MV-4-11 (cell line): ENCODE measurements around the gene RAB11A.
"Not testable (repeated sequence)": the region's sequence is repeated elsewhere in the genome, so short reads cannot be mapped to it uniquely, and the experiment has no call there.

Experiments used
- DNase-seq: peaks from one replicate; lab custom pipeline; 2025; lab: John Stamatoyannopoulos, UW

The RAB11A gene

DNA sequence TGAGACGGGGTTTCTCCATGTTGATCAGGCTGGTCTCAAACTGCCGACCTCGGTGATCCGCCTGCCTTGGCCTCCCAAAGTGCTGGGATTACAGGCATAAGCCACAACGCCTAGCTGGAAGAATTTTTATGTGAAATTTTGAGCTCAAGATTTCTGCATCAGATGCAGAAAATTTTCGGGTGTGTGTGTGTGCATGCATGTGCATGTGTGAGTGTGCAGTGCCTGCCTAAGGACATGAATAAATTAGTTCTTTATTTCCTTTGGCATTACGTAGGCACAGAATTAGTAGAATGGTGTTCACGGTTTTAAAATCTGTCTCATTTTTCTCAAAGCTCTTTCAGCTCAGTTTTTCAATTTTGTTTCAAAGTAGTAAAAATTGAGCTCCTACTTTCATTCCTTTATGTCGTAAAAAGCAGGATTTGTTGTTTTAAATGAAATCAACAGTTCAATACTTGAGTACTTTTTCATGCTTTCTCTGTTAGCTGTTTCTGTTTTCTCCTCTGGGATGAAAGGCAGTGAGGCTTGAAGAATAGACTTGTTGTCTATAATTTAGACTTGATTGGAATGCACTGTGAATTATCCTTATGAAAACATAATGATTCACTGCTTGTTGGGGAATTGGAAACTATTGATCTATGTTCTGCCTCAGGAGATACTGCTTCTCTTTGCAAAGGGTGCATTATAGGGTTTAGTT is 23.3 kb upstream of the RAB11A start:
- DNase-seq, result no peak

DNA sequence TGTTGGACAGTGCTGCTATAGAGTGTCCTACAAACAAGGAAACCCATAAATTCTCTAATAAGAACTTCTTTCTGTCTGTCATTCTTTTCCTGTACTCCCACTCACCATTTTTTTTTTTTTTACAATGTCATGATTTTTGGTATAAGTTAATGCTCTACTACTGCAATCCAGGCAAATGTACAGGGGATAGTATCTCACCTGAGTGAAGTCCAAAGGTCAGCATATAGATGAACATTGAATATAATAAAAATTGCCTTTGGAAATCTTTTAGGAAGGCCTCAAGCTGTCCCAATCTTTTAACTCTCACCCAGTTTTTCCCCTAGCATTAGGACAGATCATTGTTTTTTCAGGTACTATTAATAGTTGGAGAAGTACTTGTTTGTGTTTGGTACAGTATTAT is 21.3 kb upstream of the RAB11A start:
- DNase-seq, result no peak

DNA sequence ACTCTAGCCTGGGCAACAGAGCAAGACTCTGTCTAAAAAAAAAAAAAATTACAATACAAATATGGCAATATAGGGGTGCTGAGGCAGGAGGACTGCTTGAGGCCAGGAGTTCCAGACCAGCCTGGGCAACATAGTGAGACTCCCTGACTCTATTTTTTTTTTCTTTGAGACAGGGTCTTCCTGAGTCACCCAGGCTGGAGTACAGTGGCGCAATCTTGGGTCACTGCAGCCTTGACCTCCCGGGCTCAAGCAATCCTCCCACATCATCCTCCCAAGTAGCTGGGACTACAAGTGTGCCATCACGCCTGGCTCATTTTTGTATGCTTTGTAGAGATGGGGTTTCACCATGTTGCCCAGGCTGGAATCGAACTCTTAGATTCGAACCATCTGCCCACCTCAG is 17.3 kb upstream of the RAB11A start:
- no peak for DNase-seq

DNA sequence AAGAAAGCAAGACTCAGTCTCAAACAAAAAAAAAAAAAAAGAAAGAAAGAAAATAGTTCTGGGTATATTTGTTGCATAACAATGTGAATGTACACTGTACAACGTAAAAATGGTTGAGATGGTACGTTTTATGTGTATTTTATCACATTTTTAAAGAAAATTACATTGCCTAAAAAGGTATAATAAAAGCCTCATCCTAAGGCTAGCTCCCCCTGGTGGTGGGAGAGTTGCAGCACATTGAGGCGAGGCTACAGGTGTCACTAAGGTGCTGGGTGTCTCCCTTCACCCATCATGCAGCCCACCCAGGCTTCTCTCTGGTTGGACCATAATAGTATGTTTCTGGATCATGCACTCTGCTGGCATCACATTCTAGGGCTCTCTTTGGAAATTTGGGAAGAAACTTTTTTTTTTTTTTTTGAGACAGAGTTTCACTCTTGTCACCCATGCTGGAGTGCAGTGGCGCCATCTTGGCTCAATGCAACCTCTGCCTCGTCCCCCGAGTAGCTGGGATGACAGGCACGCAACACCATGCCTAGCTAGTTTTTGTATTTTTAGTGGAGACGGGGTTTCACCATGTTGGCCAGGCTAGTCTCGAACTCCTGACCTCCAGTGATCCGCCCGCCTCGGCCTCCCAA is 12.4 kb upstream of the RAB11A start:
- DNase-seq, result peak; percentile 38

DNA sequence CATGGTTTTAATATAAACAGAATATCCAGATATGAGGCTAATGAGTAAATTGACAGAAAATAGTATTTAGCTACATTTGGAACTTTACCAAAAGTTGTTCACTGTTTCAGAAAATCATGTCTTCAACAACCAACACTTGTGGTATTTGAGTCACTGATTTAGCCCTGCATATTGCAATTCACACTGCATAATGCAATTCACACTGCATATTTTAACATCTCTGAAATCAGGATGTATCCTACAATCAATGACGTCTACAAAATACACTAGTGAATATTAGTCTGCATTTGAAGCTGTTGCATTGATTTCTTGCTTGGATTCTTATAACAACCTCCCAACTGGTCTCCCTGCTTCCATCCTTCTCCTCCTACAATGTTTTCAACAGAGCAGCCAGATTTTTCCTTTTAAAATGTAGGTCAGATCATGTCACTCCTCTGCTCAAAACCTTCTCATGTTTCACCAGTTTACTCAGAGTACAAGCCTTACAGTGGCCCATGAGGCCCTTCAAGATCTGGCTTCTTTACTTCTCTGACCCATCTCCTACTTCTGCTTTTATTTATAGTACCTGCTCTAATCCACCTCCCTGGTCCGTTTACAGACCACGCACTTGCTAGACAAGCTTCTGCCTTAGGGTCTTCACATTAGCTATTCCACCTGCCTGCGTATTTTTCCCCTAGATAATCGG is 11.4 kb upstream of the RAB11A start:
- DNase-seq, result no peak

DNA sequence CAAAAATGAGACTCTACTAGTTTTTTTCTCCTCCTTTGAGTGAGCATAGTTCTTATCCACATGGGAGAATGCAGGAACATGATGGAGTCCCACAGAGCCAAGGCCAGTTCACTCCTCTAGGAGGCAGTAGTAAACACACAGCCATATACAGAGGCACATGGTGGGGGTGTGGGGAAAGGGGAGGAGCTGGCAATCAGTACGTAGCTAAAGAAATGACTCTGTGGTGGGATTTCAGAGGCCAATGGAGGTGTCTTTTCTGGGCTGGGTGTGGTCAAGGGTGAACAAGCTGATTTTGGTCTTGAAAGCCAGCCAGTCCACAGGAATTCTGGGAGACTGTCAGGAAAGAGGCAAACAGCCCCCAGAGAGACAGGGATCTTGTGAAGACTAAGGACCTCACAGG is 6.6 kb upstream of the RAB11A start:
- DNase-seq, result peak; percentile 75

DNA sequence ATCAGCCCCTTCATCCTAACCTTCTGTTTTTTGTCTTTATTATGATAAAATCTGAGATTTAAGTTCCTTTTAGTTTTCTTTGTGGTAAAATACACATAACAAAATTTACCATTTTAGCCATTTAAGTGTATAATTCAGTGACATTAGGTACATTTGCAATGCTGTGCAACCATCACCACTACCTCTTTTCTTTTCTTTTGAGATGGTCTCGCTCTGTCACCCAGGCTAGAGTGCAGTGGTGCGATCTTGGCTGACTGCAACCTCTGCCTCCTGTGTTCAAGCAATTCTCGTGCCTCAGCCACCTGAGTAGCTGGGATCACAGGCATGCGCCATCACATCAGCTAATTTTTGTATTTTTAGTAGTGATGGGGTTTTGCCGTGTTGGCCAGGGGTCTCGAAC is 6.2 kb upstream of the RAB11A start:
- no peak for DNase-seq

DNA sequence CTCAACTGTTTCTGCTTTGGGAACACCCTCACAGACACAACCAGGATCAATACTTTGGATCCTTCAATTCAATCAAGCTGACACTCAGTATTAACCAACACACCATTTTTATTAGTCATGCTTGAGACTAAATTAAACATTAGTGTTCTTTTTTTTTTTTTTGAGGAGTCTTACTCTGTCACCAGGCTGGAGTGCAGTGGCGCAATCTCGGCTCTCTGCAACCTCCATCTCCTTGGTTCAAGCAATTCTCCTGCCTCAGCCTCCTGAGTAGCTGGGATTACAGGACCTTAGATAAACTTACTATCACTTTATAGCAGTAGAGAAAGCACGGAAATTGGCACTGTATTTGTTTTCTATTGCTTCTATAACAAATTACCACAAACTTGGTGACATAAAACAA is 2.0 kb upstream of the RAB11A start:
- no peak for DNase-seq

DNA sequence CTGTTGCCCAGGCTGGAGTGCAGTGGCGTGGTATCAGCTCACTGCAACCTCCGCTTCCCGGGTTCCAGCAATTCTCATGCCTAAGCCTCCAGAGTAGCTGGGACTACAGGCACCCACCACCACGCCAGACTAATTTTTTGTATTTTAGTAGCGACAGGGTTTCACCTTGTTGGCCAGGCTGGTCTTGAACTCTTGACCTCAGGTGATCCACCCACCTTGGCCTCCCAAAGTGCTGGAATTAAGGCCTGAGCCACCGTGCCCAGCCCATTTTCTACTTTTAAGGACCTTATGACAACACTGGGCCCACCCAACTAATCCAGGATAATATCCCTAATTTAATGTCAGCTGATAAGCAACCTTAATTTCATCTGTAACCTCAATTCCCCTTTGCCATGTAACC is 1.4 kb upstream of the RAB11A start:
- not testable (repeated sequence) for DNase-seq

DNA sequence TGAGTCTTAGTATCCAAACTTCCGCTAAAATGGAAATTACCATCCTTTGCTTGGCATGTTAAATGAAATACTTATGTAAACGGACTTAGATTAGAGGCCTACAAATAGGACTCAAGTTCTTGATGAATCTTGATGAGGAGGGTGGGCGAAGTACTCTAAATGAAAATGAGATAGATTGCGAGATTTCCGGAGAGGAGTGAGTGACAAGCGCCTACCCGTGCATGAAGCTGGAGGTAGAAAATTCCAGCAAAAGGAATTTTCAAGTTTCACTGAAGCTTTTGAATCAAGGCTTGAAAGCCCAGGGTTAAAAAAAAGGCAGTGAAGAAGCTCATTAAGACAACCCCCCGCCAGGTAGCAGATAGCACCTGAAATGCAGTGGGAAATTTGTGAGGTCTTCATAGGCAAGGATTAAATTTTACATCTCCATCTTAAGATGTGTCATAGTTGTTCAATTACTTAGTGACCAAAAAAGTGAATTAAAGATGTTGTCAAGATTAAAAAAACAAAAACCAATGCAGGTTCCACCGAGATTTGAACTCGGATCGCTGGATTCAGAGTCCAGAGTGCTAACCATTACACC is 655 bp upstream of the RAB11A start:
- DNase-seq, result no peak

DNA sequence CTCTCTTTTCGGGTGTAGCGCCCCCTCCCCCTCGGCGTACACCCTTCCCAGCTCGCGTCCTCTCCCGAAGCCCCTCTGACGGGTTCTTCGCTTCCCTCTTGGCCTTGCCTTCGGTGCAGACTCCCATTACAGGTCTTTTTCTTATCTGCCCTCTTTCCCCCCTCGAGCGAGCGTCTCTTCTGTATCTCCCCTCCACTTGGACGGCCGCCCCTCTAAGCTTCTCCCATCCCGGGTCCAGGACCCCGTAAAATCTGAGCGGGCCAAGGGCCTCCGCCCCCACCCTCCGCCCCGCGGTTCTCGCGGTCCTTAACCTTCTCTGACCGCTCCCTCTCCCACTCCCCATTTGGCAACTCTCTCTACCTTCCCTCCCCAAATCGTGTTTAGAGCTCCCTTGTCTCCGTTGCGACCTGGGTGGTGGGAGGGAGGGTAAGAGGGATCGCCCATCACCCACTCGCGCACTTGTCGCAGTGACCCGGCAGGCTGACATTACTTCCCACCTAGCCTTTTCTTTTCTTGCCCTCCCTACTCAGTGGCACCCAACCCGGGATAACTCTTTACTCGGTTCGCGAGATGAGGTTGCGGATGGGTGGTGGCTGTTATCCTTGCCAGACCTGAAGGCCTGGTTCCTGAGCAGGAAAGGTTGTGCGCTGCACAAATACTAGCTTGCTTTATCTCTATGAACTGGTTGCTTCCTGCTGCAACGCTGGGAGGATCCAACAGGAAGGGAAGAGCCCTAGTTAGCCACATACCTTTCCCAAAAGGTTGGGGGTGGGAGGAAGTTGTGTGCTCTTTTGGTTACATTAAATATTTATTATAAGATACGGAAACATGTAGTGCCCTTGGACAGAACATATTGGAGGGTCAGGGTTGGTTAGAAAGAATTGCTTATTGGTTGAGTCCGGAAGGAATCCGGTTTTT is 922 bp downstream of the RAB11A start:
- peak; percentile 3 for DNase-seq

DNA sequence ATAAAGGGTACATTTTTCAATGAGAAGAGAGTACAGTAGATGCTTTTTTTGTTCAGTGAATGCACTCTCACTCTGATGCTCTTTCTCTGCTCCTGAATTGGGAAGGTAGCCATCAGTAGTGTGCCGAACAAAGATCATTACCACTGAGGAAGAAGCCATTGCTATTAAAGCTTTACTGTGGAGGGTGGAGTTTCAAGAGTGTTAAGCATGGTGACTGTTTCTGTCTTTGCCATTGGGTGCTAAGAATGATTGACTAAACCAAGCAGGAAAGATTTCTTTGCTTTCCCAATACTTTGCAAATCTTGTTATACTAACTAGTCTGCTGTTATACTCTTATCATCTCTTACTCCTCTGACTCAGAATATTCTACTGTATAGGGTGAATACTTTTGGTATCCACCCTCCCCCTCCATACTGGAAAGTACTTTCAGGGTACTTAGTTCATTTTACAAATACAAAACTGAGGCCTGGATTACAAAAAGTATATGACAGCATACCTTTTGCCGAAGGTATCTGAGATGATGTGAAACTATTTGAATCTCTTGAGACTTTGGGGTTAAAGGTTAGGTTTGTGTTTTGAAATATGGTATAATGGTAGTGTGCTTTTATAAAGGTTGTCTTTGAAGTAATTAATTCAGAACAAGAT is 1.7 kb downstream of the RAB11A start:
- peak; percentile 48 for DNase-seq

DNA sequence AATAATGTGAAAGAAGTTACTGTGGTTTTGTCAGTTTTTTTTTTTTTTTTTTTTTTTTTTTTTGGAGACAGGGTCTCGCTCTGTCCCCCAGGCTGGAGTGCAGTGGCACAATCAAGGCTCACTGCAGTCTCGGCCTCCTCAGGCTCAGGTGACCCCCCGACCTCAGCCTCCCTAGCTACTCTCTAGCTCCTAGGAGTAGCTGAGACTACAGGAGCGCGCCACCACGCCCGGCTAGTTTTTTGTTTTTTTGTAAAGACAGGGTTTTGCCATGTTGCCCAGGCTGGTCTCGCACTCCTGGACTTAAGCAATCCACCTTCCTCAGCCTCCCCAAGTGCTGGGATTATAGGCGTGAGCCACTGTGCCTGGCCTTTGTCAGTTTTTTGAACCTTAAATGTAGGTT is 2.6 kb downstream of the RAB11A start:
- not testable (repeated sequence) for DNase-seq

DNA sequence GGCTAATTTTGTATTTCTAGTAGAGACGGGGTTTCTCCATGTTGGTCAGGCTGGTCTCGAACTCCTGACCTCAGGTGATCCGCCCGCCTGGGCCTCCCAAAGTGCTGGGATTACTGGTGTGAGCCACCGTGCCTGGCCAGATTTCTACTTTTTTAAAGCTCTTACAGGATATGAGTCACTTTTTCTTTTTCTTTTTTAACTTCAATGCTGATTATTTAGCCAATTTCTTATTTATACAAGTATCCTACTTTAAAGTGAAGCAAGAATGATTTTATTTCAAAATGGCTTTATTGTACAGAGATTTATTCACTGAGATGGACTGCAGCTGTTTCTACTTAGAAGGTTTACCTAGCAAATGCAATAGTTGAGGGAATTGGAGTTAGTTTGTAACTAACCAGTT is 3.3 kb downstream of the RAB11A start:
- not testable (repeated sequence) for DNase-seq

DNA sequence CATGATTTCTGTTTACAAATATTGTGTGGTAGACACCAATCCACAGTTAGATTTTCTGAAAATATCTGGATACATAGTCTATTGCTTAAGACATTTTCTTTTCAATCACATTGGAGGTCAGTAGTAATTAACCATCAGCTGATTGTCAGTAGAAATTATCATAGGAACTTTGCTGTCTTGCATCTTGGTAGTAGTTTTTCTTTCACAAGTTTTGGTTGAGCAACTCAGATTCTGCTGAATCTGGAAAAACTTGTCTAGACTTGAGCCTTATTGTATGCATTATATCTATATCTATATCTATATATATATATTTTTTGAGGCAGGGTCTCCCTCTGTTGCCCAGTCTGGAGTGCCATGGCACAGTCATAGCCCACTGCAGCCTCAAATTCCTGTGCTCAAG is 4.0 kb downstream of the RAB11A start:
- no peak for DNase-seq

DNA sequence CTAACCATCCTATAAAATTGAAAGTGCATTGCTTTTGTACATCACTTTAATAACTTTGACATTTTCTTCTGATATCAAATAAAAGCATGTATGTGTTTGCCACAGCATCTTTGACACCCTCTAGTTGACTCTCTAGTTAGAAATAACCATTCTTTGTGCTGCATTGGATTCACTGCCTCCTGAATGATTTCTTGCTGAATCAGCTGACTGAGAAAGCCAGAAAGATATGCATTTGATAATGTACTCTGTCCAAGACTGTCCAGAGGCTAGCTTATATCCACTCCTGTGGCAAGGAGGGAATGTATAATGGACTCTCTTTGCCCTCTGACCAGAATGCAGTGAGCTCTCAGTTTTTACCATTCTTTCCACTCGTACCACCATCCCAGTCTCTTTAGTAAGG is 6.2 kb downstream of the RAB11A start:
- DNase-seq, result no peak

DNA sequence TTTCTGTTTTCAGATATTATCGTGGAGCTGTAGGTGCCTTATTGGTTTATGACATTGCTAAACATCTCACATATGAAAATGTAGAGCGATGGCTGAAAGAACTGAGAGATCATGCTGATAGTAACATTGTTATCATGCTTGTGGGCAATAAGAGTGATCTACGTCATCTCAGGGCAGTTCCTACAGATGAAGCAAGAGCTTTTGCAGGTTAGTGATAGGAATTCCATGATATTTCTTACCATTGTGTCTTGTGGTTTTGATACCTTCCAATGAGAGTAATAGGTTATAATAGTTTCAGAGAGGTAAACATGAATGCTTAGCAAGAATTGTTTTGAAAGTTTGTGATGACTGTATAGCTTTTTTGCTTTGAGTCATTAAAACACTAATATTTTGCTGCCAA is 8.5 kb downstream of the RAB11A start:
- no peak for DNase-seq

DNA sequence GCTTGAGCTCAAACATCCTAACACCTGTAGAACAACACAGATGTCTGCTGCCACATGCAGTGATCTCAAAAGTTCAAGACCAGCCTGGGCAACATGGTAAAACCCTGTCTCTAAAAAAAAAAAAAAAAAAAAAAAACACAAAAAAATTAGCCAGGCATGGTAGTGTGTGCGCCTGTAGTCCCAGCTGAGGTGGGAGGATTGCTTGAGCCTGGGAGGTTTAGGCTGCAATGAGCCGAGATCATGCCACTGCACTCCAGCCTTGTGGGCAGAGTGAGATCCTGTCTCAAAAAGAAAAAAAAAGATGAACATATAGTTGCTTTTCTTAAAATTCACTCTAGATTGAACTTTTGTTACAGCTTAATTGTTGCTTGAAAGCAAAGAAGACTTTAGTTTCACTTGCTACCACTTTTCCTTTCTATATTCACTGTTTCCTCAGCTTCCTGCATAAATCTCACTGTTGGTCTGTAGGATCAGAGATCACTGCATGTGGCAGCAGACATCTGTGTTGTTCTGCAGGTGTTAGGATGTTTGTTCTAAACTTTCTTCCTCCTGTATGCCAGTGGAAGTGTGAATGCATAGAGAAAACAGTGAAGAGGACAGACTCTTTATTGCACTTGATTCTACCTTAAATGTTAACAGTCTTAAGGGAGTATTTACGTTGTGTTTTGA is 12.6 kb downstream of the RAB11A start:
- DNase-seq, result no peak

DNA sequence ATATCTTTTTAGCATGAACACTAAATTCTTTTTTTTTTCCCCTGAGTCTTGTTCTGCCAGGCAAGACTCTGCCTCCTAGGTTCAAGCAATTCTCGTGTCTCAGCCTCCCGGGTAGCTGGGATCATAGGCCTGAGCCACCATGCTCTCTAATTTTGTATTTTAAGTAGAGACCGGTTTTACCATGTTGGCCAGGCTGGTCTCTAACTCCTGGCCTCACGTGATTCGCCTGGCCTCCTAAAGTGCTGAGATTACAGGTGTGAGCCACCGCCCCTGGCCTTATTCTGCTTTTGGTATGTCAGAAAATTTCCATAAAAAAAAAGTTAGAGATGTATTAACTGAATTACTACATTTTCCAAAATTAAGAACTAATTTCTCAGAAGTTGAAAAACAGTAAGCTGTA is 14.3 kb downstream of the RAB11A start:
- no peak for DNase-seq

DNA sequence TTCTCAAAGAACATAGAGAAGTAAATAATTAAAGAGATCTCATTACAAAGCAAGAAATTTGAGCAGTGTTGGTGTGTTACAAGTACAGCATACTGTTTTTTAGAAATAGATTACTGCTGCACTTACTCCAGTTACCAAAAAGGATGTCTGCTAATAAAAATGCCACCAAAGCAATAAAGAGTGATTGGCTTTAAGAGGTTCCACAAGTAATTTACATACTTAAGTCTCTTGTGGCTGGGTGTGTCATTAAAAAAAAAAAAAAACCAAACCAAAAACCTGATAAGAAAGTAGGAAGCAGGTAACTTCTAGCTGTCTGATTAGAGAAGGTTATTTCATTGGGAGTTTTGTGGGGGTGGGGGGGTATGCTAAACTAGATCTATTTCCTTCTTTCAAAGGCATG is 15.2 kb downstream of the RAB11A start:
- no peak for DNase-seq

DNA sequence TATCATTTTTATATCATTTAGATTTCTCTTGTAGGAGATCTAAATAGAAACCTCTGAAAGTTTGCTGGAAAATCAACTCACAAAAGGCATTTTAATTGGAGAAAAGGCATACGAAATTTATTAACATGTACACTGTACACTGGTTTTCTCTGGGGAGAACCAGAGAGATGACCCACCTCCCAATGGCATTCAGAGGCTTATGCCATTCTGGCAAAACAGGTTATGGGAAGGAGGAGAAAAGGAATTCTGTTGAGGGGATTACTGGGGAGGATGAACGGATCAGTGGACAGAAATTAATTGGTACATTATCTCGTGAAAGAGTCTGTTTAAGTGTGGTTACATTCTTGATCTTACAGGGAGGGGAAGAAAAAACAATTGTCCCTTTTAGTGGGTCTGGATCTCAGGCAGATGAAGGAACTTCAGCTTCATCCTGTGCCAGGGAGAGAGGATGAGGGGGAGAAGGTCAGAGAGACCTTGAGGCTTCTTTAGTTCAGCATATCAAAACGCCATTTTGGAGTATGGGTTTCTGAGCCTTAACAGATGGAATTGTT is 16.5 kb downstream of the RAB11A start:
- no peak for DNase-seq
